HepG2 (cell line): ENCODE results near the gene SNAI1. TPM values are rescaled to one million over a fixed set of nuclear protein-coding genes. Genes with fewer than 3 reads are reported as not detected.
A peak's percentile ranks its signal among the peaks of the same experiment; 100 is the strongest.

ENCODE experiments used
- ATAC-seq: fragments of 200-7000 bp; cut with Tn5 transposase; 3 replicates; pipeline ENCODE4 v1.9.1; 2020; ENCODE audit warnings: mild to moderate bottlenecking, moderate library complexity
- BruUV-seq: library from RNA; stranded (reverse); fragments of 400-500 nt; replicated peaks from 2 replicates; lab custom pipeline; 2021; lab: Mats Ljungman, UMichigan
- CTCF ChIA-PET: fragments of 300-600 bp; formaldehyde crosslinking; extraction: SDS; loops from one replicate; lab custom pipeline; 2021; ENCODE audit warnings: low total read pairs, inconsistent platforms, low intra/inter-chr PET ratio; lab: Yijun Ruan, JAX
- POLR2A ChIA-PET: fragments of 350-600 bp; sonication (Branson Sonifier 250); formaldehyde crosslinking; loops from one replicate; lab custom pipeline; 2020; ENCODE audit warnings: antibody characterized with exemption, inconsistent platforms; lab: Yijun Ruan, JAX
- DNase-seq: peaks from one replicate; pipeline ENCODE4 v3.0.0-alpha.2; 2015; ENCODE audit warnings: low spot score
- FAIRE-seq: peaks from 3 replicates; lab custom pipeline; 2011; peaks lifted over from hg19 to GRCh38; lab: Jason Lieb, UNC
- H2AFZ ChIP-seq: one replicate; pipeline ENCODE4 v1.6.1; 2011; ENCODE audit warnings: low read length, inconsistent platforms
- H3K27ac ChIP-seq: fragments of 300-600 bp; 3 replicates; pipeline ENCODE4 v1.8.0; 2011; ENCODE audit warnings: mixed run types, mild to moderate bottlenecking, mixed read lengths, low read length, inconsistent platforms; ENCODE audit not compliant: insufficient read depth; ENCODE audit errors: extremely low read length
- H3K27me3 ChIP-seq, 2 experiments: fragments of 200-600 bp in 1 of 2; 2 replicates in 1 of 2; 3 replicates in 1 of 2; pipeline versions ENCODE4 v1.6.0 to v1.8.0; 2011; ENCODE audit warnings: low read length in 2 of 2, mild to moderate bottlenecking in 2 of 2, moderate library complexity in 2 of 2, inconsistent platforms in 1 of 2; ENCODE audit not compliant: insufficient read depth in 2 of 2, control insufficient read depth in 1 of 2
- H3K36me3 ChIP-seq, 2 experiments: fragments of 200-600 bp in 1 of 2; replicated peaks in 1 of 2; 2 replicates in 1 of 2; 3 replicates in 1 of 2; pipeline versions ENCODE4 v1.5.1 to v1.8.0; 2011; ENCODE audit warnings: low read length in 2 of 2, inconsistent platforms in 1 of 2; ENCODE audit not compliant: insufficient read depth in 2 of 2, control insufficient read depth in 1 of 2
- H3K4me1 ChIP-seq: 2 replicates; pipeline ENCODE4 v1.5.1; 2012; ENCODE audit warnings: low read length, inconsistent platforms; ENCODE audit not compliant: insufficient read depth
- H3K4me2 ChIP-seq: 2 replicates; pipeline ENCODE4 v1.6.0; 2011; ENCODE audit warnings: low read depth, low read length, inconsistent platforms
- H3K4me3 ChIP-seq, 3 experiments: fragments of 200-600 bp in 1 of 3; sonication (generic), shearing (Covaris generic) in 1 of 3; replicated peaks in 1 of 3; 2 replicates each; pipeline ENCODE4 v1.5.1; 2011 to 2016; ENCODE audit warnings: low read length in 3 of 3, inconsistent platforms in 2 of 3, low read depth in 2 of 3, mild to moderate bottlenecking in 2 of 3, control low read depth in 1 of 3, mixed read lengths in 1 of 3; ENCODE audit not compliant: insufficient read depth in 1 of 3
- H3K79me2 ChIP-seq: one replicate; pipeline ENCODE4 v1.6.1; 2011; ENCODE audit warnings: low read length, inconsistent platforms; ENCODE audit not compliant: insufficient read depth
- H3K9ac ChIP-seq: 2 replicates; pipeline ENCODE4 v1.6.0; 2011; ENCODE audit warnings: mild to moderate bottlenecking, low read depth, low read length, inconsistent platforms; ENCODE audit not compliant: insufficient read depth
- H3K9me3 ChIP-seq: 2 replicates; pipeline ENCODE4 v1.5.1; 2012; ENCODE audit warnings: mild to moderate bottlenecking, low read length
- H4K20me1 ChIP-seq: 2 replicates; pipeline ENCODE4 v1.6.0; 2011; ENCODE audit warnings: inconsistent platforms, mild to moderate bottlenecking, low read length, moderate library complexity; ENCODE audit not compliant: insufficient read depth
- ARID2 ChIP-seq: sonication (generic); formaldehyde crosslinking; IDR thresholded peaks from 2 replicates; pipeline ENCODE4 v1.8.1; 2022; ENCODE audit warnings: mild to moderate bottlenecking, missing genetic modification reagents, borderline replicate concordance
- CBX5 ChIP-seq: sonication (generic); formaldehyde crosslinking; IDR thresholded peaks from 2 replicates; pipeline ENCODE4 v1.4.0; 2020; ENCODE audit warnings: missing genetic modification reagents, borderline replicate concordance
- CCDC6 ChIP-seq: sonication (generic); formaldehyde crosslinking; IDR thresholded peaks from 2 replicates; pipeline ENCODE4 v1.8.1; 2022; ENCODE audit warnings: mild to moderate bottlenecking, missing genetic modification reagents, moderate library complexity
- CEBPG ChIP-seq: IDR thresholded peaks from 2 replicates; pipeline ENCODE4 v1.6.1; 2016
- GLMP ChIP-seq: sonication (generic); formaldehyde crosslinking; IDR thresholded peaks from 2 replicates; pipeline ENCODE4 v1.9.0; 2021; ENCODE audit warnings: missing genetic modification reagents, mild to moderate bottlenecking, borderline replicate concordance
- HDAC6 ChIP-seq: fragments of 200-600 bp; sonication (generic); IDR thresholded peaks from 2 replicates; pipeline ENCODE4 v1.7.0; 2017; ENCODE audit warnings: mild to moderate bottlenecking, antibody characterized with exemption, low read length, low read depth
- JUNB ChIP-seq: sonication (generic); formaldehyde crosslinking; IDR thresholded peaks from 2 replicates; pipeline ENCODE4 v1.8.0; 2022; ENCODE audit warnings: missing genetic modification reagents, mild to moderate bottlenecking, borderline replicate concordance
- MYC ChIP-seq: sonication (generic); formaldehyde crosslinking; IDR thresholded peaks from 2 replicates; pipeline ENCODE4 v1.9.0; 2021; ENCODE audit warnings: missing genetic modification reagents, borderline replicate concordance
- ONECUT2 ChIP-seq: sonication (generic); formaldehyde crosslinking; IDR thresholded peaks from 2 replicates; pipeline ENCODE4 v1.4.0; 2020; ENCODE audit warnings: missing genetic modification reagents
- PREB ChIP-seq: sonication (generic); formaldehyde crosslinking; IDR thresholded peaks from 2 replicates; pipeline ENCODE4 v1.4.0; 2020; ENCODE audit warnings: missing genetic modification reagents
- RBFOX2 ChIP-seq: fragments of 200-400 bp; formaldehyde crosslinking; IDR thresholded peaks from 2 replicates; pipeline ENCODE4 v1.6.1; 2017; ENCODE audit warnings: low read depth, mild to moderate bottlenecking, low read length
- SMARCC2 ChIP-seq: fragments of 450-650 bp; IDR thresholded peaks from 2 replicates; pipeline ENCODE4 v1.6.1; 2017; ENCODE audit warnings: antibody characterized with exemption, mild to moderate bottlenecking
- SMARCE1 ChIP-seq: fragments of 450-650 bp; IDR thresholded peaks from 2 replicates; pipeline ENCODE4 v1.6.1; 2017; ENCODE audit warnings: borderline replicate concordance
- TARDBP ChIP-seq: sonication (generic); formaldehyde crosslinking; IDR thresholded peaks from 2 replicates; pipeline ENCODE4 v1.8.0; 2022; ENCODE audit warnings: mild to moderate bottlenecking, missing genetic modification reagents
- ZKSCAN1 ChIP-seq: fragments of 150-350 bp; IDR thresholded peaks from 2 replicates; pipeline ENCODE4 v1.6.1; 2014; ENCODE audit warnings: low read length
- ZNF12 ChIP-seq: sonication (generic); formaldehyde crosslinking; IDR thresholded peaks from 2 replicates; pipeline ENCODE4 v1.5.0; 2020; ENCODE audit warnings: missing genetic modification reagents
- ZNF430 ChIP-seq: sonication (generic); formaldehyde crosslinking; IDR thresholded peaks from 2 replicates; pipeline ENCODE4 v1.9.0; 2021; ENCODE audit warnings: mild to moderate bottlenecking, missing genetic modification reagents
- ZNF816 ChIP-seq: sonication (generic); formaldehyde crosslinking; IDR thresholded peaks from 2 replicates; pipeline ENCODE4 v1.8.0; 2022; ENCODE audit warnings: missing genetic modification reagents, mild to moderate bottlenecking, borderline replicate concordance
- ZZZ3 ChIP-seq: sonication (generic); formaldehyde crosslinking; IDR thresholded peaks from 2 replicates; pipeline ENCODE4 v1.4.0; 2020; ENCODE audit warnings: missing genetic modification reagents, mild to moderate bottlenecking, borderline replicate concordance
- WGBS: methylation state at CpG from one replicate; pipeline ENCODE4 v1.1.6; 2017; ENCODE audit warnings: low lambda C conversion rate; 5-methylcytosine and 5-hydroxymethylcytosine counted together
- in situ Hi-C: cut with HindIII; loops from 2 replicates; pipeline ENCODE4 v1.10.0; 2017; ENCODE audit warnings: low pct_unique_long_range_greater_than_20kb; ENCODE audit not compliant: extremely low pct_ligation_motif_present
- intact Hi-C: fragments of 100-400 bp; cut with micrococcal nuclease; formaldehyde crosslinking; loops from one replicate; pipeline ENCODE4 v1.10.0; 2022; ENCODE audit not compliant: unreplicated experiment
- polyA plus RNA-seq, 8 experiments: library from polyadenylated mRNA; depleted of rRNA in 3 of 8; stranded (reverse) in 7 of 8; unstranded in 1 of 8; fragments of >200 nt; fragmentation: Illumina TruSeq in 4 of 8; extraction: Trizol in 4 of 8; gene quantifications; 2 replicates each; pipeline versions ENCODE4 v1.2.1 to v1.2.3, GENCODE V29; 2011 to 2016; ENCODE audit warnings: low read depth in 4 of 8, missing spikeins in 1 of 8, mixed read lengths in 1 of 8; ENCODE audit not compliant: insufficient read depth in 1 of 8
- total RNA-seq, 5 experiments: library from RNA; depleted of rRNA; stranded (reverse); fragments of >200 nt; fragmentation: Illumina TruSeq; extraction: Trizol; gene quantifications; 2 replicates each; pipeline ENCODE4 v1.2.3, GENCODE V29; 2016; ENCODE audit warnings: low read depth in 1 of 5

Gene SNAI1
- total and polyA plus RNA-seq, 2 of the 13 experiments (the other 11 are each of a cell fraction or from before 2014, with no cell fraction given), result 1.3 to 1.4 TPM

- no peak overlapping the region for H3K9ac ChIP-seq
- H3K27ac ChIP-seq, result no peak overlapping the region
- H3K4me1 ChIP-seq, result peaks cover 91% of the 10 kb centered on the region
- TF ChIP-seq PREB (no peak), ZNF430 (CRISPR knock-in tag) (no peak), ZNF12 (CRISPR knock-in tag) (no peak), SMARCE1 (no peak), ONECUT2 (CRISPR knock-in tag) (no peak), ZKSCAN1 (0 out of 2 replicates have a peak, but pooled peaks have one; percentile 65), ZZZ3 (CRISPR knock-in tag) (no peak)
- TF ChIP-seq, all 625 proteins: peak for 1
- POLR2A ChIA-PET, result interaction anchor here (0.7 to 0.8 kb wide), 2 partner anchors 26 to 480 kb away, joined by 3 to 4 read pairs; no protein-coding TSS in a partner anchor
- Histone ChIP-seq H3K4me3 (no peak overlapping the region), H3K27me3 (no peaks in the 10 kb centered on the region), H4K20me1 (peaks cover 30% of the 10 kb centered on the region), H3K36me3 (peaks cover 31 to 73% of the 10 kb centered on the region in 2 experiments), H3K79me2 (peaks cover 71% of the 10 kb centered on the region), H3K4me2 (no peak overlapping the region), H2AFZ (no peak overlapping the region), H3K9me3 (no peaks in the 10 kb centered on the region)
- 97% methylated on average over 3 of the region's 3 CpGs for WGBS
- in situ Hi-C loops (no loop called here), intact Hi-C loops (no loop called here)
- BruUV-seq, result no TSS peak
- CTCF ChIA-PET, result no interaction called here
- no peak for ATAC-seq
- no peak for FAIRE-seq
- no peak for DNase-seq
Observed at GRCh38 chr20:49942942-49943341, 39.8 kb upstream of the SNAI1 start.

GRCh38 chr20:49945306-49945700 lies 37.5 kb upstream of the SNAI1 start:
- H3K4me3 ChIP-seq, result no peak overlapping the region
- peaks cover 48% of the 10 kb centered on the region for H3K79me2 ChIP-seq
- in situ Hi-C loops (no loop called here), intact Hi-C loops (no loop called here)
- FAIRE-seq (no peak), ATAC-seq (no peak; the same call in 2 of the 3 replicates), DNase-seq (no peak)
- no peak overlapping the region for H2AFZ ChIP-seq
- H4K20me1 ChIP-seq, result peaks cover 18% of the 10 kb centered on the region
- peaks cover 83% of the 10 kb centered on the region for H3K4me1 ChIP-seq
- no peaks in the 10 kb centered on the region for H3K27me3 ChIP-seq
- no TSS peak for BruUV-seq
- peaks cover 36 to 82% of the 10 kb centered on the region in 2 experiments for H3K36me3 ChIP-seq
- WGBS, result 89% methylated on average over 3 of the region's 3 CpGs
- H3K27ac ChIP-seq, result peak overlapping the region; percentile 66
- no peaks in the 10 kb centered on the region for H3K9me3 ChIP-seq
- no peak overlapping the region for H3K9ac ChIP-seq
- H3K4me2 ChIP-seq, result no peak overlapping the region
- POLR2A ChIA-PET, result interaction anchor here (0.7 to 3.2 kb wide), 7 partner anchors 9 to 662 kb away, joined by 3 to 24 read pairs (median 4); partner anchors contain the start of genes RNF114 and SPATA2
- CTCF ChIA-PET, result no interaction called here
- TF ChIP-seq GLMP (CRISPR knock-in tag) (no peak), CEBPG (CRISPR knock-in tag) (0 out of 2 replicates have a peak, but pooled peaks have one; percentile 10), RBFOX2 (peak; percentile 42; the same call in 1 of the 2 replicates), SMARCC2 (no peak), CCDC6 (CRISPR knock-in tag) (no peak), MYC (CRISPR knock-in tag) (no peak), CBX5 (0 out of 2 replicates have a peak, but pooled peaks have one; percentile 4), HDAC6 (no peak), ZNF816 (CRISPR knock-in tag) (no peak), JUNB (no peak), TARDBP (no peak), ARID2 (CRISPR knock-in tag) (no peak)
